ENCODE data around the gene EVX1.

EVX1 gene
- total RNA-seq, result 0 to 0.19 (median 0) reads per million in 3 experiments

DNA sequence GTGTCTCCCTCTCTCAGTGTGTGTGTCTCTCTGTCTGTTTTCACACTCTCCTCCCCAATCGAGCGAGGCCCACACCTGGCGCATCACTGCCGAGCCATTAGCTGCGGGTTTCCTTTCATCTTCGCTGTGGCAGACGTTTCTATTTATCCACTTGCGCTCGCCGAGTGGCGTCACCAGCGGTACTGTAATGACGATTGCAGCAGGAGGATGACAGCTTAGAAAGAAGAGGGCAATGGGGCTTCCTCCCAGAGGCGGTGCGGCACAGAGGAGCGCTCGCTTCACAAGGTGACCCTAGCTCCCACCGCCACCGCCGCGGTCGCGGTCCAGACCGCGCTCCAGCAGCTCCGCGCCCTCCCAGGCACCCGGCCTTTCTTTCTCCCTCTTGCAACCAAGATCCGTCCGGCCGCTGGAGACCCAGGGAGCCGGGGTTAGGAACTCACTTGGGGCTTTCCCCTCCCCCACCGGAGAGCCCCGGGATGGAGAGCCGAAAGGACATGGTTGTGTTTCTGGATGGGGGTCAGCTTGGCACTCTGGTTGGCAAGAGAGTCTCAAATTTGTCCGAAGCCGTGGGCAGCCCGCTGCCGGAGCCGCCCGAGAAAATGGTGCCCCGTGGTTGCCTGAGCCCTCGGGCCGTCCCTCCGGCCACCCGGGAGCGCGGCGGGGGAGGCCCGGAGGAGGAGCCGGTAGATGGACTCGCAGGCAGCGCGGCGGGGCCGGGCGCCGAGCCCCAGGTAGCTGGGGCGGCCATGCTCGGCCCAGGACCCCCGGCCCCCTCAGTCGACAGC, at the start of gene EVX1:
EVX1 (plus strand) TSS at position 248 of the 785 bp plus-strand sequence; CDS start at position 477, 229 bp downstream.
- DNase-seq, result peak; percentile 50

DNA sequence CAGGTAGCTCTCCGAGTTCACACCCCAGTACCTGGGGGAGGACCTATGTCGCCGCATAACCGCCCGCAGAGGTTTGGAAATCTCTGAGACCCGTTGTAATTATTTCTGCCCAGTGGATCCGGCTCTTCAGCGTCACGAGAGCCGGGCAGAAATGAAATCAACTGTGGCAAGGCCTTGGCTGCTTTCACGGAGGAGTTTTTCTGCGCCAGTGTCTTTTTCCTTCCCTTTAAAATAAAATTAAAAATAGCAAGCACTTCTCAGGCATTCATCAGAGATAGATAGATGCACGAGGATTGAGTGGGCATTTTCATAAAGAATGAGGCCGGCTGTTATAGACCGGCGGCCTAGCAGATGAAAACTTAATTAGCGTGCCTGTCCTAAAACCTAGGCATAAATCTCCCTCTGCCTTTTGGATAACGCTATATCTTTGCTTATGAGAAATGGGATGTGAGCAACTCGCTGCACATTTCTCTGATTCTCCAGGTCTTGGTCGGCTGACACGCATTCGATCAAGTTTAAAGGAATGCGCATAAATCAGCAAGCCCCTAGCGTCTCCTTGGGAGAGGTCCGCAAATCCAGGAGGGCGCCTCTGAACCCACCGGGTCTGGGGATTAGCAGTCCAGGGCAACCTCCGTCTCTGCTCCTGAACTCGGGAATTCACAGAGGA, 49.1 kb upstream of the EVX1 start:
- DNase-seq, result no peak

DNA sequence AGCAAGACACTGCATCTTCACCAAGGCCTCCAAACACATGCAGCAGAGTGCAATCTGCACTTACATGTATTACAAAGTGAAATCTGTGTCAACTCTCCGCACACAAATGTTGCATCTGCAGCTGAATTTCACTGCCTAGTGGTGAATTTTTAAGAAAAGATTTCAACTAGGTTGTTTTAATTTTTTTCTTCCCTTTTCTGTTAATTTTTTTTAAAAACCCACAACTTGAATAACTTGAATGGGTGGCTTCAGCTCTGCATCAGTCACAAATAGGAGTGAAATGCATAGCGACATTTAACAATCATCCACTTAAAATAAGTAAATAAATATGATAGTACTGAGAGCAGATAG, 48.6 kb upstream of the EVX1 start:
- no peak for DNase-seq

DNA sequence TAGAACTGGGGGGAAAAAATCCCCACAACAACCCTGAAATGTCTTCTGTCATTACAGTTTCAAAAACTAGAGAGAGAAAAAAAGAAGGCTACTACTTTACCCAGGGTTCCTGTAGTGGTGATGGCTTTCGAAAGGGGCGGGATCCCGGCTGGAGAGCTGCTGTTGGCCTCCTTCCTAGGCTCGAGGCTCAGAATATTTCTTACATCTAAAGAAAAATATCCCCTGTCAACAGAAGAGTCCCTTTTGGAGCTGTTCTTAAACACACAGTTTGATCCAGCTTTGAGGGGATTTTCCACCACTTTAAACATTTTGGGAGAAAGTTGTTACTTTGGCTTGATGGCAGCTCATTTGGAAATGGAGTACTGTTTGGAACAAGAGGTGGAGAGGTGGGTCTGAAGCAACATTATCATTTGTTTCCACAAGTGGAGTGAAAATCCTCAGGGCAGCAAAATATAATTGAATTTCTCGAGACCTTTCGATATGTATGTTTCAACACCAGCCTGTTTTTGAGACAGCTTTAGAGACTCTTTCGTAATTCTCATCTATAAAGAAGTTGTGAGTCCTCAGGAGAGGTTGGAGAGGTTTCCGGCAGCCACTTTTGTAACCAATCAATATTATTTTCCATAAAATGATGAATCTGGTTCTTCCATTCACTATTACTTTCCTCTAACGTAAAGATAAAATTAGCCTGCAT, 47.8 kb upstream of the EVX1 start:
- no peak for DNase-seq

DNA sequence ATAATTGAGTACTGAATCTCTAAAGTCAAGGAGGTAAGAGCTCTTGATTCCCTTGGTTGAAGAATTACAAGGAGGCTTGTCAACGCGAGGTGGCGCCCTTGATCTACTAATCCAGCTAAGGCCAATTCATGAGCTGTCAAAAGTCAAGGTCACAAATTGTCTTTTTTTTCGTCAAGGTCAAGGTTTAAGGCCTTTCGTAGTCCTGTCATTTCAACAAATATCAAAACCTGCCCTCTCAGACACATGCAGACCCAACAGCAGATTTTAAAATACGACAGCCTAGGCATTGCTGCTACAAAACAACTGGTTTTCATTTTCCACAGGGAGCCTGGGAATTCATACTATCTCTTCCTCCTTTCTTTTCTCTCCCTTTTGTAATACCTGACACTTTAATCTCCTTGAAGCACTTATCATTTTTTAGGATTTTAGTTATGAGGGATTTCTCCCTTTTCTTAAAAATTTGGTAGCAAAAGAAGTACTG, 46.3 kb upstream of the EVX1 start:
- peak; percentile 67 for DNase-seq

DNA sequence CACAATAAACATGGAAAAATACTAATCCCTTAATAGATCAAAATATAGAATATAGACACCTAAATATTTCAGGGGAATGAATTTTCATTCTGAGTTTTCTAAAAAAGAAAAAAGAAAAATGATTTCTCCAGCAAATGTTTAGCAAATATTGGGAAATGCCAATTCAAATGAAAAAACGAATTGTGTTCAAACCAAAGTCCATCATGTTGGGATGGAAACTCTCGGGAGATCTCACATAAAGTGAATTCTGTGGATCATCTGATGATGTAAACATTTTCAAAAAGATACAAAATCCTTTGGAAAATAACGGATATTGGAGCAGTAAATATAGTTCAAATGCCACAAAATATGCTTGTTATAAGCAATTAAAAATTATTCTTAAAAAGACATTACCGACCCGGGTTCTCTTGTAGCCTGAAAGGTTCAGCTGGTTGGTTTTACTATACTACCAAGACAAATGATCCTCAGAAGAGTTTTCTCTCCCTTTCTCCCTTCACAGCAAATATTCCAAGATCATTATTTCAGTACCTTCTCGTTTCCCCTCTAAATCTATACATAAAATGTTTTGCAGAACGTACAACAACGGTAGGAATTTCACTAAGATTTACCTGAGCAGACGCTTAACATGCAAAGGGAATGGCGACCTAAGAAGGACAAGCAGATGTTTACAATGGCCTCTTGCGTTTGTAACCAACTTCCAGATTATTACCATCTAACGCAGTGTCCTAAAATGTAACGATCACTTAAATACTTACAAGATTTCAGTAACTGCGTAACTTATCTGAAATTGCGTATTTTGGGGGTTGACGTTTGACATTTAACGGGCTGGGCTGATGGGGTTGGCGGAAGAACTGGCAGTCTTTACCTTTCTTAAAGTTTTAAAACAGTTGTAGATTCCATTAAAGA, 45.2 kb upstream of the EVX1 start:
- DNase-seq, result no peak

DNA sequence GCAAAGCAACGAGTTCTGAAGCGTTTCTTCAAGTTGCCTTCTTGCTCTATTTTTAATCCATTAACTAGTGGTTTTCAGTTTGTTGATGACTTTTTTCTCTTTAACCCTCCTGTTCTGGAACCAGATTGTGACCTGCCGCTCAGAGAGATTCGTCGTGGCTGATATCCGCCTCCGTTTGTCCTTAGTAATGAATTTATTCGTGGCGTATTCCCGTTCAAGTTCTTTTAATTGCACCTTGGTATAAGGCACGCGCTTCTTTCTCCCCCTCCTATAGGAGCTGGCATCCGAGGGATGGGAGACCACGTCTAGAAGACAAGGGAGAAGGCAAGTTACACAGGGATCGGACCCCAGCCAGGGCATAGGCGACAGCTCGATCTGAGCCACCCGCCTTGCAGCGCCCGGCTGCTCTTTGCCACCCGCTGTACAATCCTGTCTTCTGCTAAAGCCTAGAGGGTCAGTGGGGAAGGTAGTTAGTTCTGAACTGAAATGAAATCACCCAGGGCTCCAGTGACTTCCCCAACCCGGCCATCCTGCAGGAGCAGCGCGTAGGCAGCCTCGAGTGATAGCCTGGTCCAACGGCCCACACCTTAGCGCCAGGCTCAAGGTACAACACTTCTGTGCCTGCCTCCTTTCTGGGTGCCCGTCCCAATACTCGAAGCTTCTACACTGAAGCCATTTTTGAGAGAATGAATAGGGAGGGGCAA, 44.3 kb upstream of the EVX1 start:
- no peak for DNase-seq

DNA sequence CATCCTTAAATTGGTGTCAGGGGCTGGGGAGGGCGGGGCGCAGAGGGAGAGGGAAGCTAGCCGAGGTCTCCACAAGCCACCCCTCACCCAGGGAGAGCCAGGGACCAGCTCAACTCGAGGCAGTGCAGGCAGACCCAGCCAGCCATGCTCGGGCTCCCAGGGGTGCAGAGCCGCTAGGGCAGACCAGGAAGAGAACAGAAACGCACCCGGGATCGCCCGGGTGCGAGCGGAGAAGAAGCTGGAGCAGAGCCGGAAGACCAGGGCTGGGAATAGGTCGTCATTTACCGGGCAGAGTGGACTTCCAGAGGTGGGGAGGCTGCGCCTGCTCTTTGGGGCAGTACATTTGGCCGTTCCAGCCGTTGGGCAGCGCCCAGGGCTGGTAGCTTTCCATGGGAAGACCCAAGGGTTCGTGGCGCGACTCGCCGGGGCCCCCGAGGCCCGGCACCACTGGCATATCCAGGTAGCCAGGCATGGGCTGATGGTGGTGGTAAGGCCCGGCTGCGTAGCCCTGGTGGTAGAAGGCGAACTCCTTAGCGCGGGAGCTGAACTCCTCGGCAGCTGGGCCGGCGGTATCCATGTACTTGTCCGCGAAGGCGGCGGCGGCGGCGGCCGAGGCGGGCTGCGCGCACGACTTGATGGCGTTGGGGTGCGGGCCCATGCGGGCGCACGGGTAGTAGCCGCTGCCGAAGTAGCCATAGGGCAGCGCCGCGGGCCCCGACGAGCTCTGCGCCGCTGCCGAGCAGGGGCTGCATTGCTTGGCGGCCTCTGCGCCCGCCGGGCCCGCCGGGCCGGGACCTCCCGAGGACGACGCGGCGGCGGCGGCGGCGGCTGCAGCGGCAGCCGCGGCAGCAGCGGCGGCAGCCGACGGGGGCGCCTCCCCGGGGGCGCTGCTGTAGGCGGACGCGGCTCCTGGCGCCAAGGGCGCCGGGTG, 43.5 kb upstream of the EVX1 start:
- DNase-seq, result no peak

DNA sequence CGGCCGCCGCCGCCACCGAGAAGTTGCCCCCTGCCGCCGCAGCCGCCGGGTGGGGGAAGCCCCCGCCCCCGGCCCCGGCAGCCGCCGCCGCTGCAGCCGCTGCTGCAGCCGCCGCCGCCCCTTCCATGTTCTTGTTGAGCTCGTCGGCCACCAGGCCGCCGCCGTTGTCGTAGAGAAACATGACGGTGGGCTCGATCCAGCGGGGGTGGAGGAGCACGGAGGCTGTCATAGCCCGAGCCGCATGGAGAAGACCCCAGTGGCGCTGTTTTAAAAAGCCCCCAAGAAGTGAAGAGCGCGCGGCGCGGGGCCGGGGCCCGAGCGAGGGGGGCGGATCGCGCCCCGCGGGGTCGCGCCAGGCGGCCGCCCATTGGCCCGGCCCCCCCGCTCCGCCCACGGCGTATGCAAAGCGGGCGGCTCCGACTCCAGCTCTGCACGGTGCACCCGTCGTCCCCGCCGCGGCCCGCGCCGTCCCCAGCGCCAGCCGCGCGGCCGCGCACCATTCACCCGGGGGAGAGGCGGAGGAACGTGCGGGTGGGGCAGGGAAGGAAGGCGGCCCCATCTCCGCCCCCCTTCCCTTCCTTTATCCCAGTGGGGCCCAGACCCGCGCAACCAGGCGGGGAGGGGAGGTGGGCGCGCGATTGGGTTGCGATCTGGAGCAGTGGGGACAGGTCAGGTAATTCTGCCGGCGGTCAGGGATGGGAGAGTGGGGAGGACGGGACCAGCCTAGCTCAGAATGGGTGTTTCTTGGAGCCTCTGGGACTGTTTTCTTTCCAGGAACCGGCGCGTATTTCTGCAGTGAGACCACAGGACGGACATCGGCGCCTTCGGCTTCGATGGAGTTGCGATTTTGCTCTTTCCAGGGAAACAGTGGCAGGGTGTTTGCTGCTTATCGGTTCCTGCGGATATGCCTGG, 42.5 kb upstream of the EVX1 start, which contains the start of gene HOXA13:
HOXA13 (minus strand) TSS at position 243 of the 912 bp plus-strand sequence; CDS start at position 229, 14 bp downstream.
- no peak for DNase-seq

DNA sequence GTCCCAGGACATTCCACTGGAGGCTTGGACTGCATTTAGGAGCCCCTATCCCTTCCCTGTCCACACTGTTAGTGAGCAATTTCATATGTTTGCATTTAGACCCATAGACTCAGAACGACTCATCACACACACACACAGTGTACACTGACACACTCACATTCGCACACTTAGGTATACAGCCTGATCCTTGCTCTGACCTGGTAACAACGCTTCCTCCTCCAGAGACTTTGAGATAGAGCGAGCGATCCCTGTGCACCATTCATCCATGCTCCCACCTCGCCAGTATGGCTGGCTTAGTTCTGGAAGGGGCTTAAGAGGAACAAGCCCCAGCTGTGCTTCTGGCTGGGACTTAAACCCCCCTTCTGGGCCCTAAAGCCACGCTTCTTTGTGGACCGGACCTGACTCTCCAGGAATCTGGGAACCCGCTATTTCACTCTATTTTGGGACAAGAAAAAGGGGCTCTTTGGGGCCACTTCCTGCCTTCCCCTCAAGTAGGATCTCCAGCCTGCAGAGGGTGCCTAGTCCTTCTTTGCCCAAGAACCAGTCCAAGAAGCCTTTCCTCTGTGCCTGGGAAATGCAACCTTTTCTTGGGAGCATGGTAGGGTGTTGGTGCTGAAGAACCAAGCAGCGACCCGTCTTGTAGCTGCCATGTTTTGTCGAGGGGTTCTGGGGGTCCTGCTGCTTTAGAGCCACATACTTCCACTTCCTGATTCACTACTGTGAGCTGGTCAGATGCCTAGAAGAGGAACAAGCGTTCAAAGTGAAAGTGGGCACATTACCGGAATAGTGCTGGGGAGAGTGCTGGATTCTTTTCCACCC, 41.6 kb upstream of the EVX1 start:
- DNase-seq, result no peak

DNA sequence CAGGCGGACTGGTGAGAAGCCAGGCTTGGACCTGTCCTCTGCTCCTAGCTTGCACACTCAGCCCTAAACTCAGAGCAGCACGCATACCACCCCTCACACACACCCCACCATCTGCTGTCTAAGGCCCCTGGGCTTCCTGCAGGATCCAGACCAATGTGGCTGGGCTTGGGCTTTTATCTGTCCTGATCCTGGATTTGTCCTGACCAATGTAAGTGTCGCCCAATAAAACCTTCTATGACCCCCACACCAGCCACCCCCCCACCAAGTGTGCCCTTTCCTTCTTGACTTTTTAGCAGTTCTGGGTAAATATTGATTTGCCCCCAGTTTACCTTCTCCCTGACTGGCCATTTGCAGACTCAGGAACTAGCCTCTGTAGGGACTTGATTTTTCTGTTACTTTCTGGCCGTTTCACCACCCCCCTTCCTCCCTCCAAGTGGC, 41.0 kb upstream of the EVX1 start:
- no peak for DNase-seq

DNA sequence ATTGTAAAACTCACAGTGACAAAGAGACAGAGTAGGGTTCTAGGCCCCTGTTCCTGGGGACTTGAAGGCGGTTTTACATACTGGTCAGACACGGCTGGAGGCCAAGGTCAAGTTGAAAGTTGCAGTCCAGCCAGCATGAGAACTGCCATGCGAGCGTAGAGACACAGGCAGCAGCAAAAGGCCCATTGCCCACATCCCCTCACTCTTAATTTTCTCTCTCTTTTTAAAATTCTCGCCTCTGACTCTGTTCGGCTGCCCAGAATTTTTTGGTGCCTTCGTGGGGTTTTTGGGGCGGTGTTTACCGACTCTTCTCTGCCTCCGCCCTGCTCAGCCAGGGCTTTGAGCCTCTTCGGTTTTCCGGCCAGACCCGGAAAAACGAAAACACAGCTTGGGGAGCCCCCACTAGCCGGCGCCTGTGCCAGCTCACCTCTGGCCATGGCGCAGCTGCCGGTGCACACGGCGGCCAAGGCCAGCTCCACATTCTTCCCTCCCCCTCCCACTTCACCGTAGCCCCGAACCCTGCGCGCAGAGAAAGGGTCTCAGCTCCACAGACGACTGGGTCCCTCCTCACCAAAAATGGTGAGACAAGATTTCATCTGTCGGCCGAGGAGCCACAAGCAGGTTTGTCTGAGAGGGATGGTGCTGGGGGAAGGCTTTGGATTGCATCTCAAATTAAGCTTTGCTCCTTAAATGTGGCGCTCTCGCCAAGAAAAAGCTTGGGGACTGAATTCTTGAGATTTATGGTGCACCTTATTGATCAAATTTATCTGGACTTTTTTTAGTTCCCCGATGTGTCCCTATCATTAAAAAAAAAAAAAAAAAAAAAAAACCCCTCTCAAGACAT, 40.4 kb upstream of the EVX1 start:
- DNase-seq, result no peak

DNA sequence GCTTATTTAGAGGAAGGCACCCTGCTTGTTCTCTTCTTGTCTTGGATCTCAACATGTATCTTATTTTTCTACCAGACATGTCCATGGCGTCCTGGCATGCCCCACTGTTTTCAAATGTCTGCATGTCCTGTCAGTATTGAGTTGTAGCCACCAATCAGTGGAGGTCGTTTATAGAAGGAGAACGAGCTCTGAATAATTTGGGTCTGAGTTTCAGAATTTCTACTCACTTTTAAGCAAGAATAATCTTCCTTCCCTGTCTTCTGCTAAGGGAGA, 39.8 kb upstream of the EVX1 start:
- no peak for DNase-seq

DNA sequence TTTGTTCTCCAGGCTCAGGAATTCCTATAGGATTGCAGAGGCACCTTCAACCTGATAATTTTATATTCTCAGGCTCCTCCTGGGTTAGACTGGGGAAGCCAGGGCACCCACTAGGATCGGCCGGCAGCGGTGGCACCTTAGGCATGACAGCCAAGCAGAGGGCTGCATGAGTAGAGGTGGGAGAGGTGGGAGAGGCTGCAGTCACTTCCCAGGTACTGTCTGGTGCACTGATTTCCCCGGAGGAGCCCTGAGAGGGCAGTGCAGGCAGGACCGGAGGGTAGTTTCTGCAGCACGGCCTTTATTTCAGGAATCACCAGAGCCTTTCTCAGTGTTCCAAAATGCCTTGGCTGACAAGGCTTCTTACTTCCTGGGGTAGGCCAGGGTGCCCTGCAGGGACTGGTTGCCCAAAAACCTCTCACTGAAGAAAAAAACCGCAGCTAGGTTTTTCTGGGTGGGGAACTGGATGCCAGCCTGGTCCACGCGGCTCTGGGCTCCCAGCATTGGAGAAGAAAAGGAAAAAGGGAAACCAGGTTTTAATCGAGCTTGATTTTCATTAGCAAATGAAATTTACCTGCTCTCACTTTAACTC, 39.1 kb upstream of the EVX1 start:
- no peak for DNase-seq

DNA sequence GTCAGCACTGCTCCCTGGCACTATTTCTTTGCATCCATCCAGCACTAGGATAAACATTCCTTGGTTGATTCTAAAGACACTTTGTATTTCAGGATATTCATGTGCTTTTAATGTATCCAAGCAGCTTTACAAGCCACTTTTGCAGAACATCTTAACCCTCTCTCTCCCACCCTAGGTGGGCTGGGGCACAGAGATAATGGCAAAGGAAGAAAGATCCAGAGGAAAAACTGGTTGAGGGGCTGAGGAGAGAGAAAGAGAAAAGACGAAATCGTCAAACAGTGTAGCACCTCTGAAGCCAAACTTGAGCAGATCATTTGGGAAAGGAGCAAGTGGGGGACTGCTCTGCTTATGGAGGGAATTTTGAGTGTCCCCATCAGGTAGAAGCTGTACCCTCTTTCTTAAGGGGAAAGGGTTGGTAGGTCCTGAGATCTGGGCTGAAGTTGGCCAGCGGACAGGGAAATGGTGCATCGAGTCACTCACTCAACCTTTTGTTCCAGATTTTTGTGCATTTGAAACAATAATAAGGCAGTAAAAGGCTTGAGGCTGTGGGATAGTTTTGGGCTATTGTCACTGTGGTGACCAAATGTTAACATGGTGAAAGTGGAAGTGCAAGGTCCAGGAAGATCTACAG, 38.5 kb upstream of the EVX1 start:
- no peak for DNase-seq

DNA sequence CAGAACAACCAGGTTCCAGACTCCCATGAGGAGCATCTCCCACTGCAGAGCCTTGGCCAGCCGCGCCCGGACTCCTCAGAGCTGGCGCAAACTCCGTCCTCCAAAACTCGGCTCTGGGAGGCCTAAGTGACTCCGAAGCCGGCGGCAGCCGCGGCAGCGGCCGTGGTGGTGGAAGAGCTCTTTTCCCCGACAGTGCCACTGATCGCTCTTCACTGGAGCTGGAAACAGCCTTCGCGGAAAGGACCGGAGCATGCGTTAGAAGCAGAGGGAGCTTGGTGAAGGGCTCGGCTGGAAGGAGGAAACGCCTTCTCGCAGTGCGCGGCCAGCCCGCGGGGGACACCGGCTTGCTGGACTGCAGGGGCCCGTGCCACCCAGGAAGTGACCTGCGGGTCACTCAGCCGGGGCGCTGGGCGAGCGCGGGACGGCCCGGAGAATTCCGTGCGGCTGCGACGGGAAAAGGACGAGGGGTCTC, 37.7 kb upstream of the EVX1 start:
- no peak for DNase-seq
